PC-3 (cell line): ENCODE measurements around the gene SPATA20.

Experiments
- EZH2 ChIP-seq: fragments of 300-600 bp; sonication (generic); IDR thresholded peaks from one replicate; pipeline ENCODE4 v1.6.1; 2017; ENCODE audit warnings: antibody characterized with exemption, mild to moderate bottlenecking, low read length; ENCODE audit not compliant: unreplicated experiment
- EZH2phosphoT487 ChIP-seq: fragments of 300-600 bp; sonication (generic); IDR thresholded peaks from 2 replicates; pipeline ENCODE4 v1.6.1; 2018; ENCODE audit warnings: mild to moderate bottlenecking, antibody characterized with exemption, low read length, borderline replicate concordance
- TF ChIP-seq, protein P1 (sequence below): fragments of 300-600 bp; sonication (generic); conservative IDR thresholded peaks from 2 replicates; pipeline ENCODE4 v1.5.1; 2017; ENCODE audit warnings: antibody characterized with exemption, low read depth, mild to moderate bottlenecking, low read length

DNA sequence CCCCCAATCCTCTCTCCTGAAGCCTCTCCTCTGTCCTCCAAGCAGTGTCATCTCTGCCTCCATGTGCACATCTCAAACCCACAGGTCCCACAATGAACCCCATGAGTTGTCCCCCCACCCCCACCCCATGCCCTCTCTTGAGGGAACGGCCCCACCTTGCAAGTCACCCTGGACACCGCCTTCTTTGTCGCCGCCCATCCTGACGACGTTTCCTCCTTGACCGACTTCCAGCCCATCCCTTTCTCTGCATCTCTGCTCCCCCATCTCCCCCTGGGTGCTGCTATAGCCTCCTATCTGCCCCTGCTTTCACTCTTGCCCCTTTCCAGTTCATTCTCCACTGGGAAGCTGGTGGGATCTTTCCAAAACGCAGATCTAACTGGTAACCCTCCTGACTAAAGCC is 1.7 kb upstream of the SPATA20 start:
- TF ChIP-seq, protein P1, sequence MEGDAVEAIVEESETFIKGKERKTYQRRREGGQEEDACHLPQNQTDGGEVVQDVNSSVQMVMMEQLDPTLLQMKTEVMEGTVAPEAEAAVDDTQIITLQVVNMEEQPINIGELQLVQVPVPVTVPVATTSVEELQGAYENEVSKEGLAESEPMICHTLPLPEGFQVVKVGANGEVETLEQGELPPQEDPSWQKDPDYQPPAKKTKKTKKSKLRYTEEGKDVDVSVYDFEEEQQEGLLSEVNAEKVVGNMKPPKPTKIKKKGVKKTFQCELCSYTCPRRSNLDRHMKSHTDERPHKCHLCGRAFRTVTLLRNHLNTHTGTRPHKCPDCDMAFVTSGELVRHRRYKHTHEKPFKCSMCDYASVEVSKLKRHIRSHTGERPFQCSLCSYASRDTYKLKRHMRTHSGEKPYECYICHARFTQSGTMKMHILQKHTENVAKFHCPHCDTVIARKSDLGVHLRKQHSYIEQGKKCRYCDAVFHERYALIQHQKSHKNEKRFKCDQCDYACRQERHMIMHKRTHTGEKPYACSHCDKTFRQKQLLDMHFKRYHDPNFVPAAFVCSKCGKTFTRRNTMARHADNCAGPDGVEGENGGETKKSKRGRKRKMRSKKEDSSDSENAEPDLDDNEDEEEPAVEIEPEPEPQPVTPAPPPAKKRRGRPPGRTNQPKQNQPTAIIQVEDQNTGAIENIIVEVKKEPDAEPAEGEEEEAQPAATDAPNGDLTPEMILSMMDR: no peak
- TF ChIP-seq EZH2phosphoT487: no peak
- TF ChIP-seq EZH2: no peak
